HG03342 (cell line): ENCODE results near the gene PRSS48.
"Not testable (repeated sequence)": the region's sequence is repeated elsewhere in the genome, so short reads cannot be mapped to it uniquely, and the experiment has no call there.

Source experiments
- ATAC-seq: cut with Tn5 transposase; IDR thresholded peaks from one replicate; pipeline ENCODE4 v1.9.1; 2021; ENCODE audit warnings: mild to moderate bottlenecking, moderate library complexity; ENCODE audit not compliant: unreplicated experiment

The PRSS48 gene

GRCh38 chr4:151276787-151277562 lies at the start of gene PRSS48:
Gene PRSS48 (plus strand): TSS chr4:151277161. CDS start chr4:151277173, 12 bp downstream.
- ATAC-seq, result no peak

DNA sequence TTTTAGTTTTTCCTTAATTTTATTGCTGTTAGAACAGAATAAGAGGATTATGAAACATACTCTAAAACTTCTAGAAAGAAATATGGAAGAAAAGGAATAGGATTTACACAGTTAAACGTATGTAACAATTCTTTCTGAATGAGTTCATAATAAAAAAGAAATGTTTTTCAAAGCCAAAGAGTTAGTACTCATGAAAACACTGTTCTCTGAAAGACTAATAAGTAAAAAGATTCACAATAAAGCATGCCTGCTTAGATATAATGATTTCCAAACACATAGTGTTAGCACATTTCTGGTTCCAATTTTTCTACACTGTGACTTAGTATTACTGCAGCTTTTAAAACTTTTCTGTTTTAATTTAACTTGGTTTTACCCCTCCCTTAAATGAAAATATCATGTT lies 49.8 kb upstream of the PRSS48 start:
- no peak for ATAC-seq

- no peak for ATAC-seq
Measured at GRCh38 chr4:151227731-151228130, 49.2 kb upstream of the PRSS48 start.

DNA sequence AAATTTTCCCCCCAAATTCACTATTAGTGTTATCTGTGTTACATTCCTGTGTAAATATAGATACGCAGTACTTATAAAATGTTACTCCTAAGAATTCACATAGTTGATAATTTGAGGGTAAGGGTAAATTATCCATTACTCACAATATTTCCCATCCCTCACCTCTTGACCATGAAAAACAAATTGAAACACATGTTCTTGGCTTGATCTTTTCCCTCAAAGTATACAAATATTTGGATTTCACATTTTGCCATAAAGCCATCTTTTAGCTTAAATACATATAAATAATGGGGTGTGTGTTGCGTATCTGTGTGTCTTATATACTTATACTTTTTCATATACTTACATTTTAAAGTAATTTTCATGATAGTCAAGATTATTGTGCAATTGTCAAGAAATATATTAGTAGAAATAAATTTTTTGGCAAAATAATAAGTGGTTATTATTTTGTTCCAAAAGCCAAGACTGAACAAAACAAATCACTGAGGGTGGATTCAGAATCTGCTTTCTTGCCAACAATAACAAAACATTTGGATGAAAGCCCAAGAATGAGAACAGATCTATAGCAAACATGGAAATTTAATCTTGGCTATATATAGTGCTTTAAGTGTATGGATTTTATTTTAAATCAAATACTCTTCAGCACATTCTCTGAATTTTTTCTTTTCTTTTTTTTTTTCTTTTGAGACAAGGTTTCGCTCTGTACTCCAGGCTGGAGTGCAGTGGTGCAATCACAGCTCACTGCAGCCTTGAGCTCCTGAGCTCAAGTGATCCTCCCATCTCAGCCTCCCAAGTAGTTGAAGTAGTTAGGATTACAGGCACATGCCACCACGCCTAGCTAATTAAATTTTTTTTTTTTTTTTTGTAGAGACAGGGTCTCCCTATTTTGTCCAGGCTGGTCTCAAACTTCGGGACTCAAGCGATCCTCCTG lies 48.5 kb upstream of the PRSS48 start:
- ATAC-seq, result no peak

DNA sequence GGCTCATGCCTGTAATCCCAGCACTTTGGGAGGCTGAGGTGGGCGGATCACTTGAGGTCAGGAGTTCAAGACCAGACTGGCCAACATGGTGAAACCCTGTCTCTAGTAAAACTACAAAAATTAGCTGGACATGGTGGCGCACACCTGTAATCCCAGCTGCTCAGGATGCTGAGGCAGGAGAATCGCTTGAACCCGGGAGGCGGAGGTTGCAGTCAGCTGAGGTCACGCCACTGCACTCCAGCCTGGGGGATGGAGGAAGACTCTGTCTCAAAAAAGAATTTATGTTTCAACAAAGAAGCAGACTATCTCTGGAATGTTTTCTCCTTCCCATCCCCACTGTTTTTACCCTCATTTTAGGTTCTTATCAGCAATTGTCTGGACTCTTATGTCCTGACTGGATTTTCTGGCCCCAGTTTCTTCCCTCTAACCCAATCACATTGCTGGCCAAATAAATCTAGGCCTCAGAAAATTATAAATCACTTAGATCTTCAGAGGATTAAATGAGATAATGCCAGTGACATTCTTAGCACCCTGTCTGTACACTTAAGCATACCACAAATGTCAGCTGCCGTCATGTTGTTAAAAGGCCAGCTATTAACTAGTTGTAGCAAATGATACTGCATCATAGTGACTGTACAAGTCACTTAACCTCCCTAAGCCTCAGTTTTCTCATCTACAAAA lies 44.9 kb upstream of the PRSS48 start:
- ATAC-seq, result no peak

GRCh38 chr4:151233600-151233999 lies 43.4 kb upstream of the PRSS48 start:
- ATAC-seq, result no peak

DNA sequence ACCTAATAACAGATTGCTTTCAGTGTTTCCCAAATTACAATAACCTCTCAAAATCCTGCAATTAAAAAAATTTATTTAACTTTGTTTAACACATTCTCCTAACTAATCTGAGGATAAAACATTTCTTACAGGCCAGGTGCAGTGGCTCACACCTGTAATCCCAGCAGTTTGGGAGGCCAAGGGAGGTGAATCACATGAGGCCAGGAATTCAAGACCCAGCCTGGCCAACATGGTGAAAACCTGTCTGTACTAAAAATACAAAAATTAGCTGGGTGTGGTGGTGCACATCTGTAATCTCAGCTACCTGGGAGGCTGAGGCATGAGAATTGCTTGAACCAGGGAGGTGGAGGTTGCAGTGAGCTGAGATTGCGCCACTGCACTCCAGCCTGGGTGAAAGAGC lies 41.6 kb upstream of the PRSS48 start:
- not testable (repeated sequence) for ATAC-seq

- ATAC-seq, result no peak
Measured at GRCh38 chr4:151236036-151236435, 40.9 kb upstream of the PRSS48 start.

DNA sequence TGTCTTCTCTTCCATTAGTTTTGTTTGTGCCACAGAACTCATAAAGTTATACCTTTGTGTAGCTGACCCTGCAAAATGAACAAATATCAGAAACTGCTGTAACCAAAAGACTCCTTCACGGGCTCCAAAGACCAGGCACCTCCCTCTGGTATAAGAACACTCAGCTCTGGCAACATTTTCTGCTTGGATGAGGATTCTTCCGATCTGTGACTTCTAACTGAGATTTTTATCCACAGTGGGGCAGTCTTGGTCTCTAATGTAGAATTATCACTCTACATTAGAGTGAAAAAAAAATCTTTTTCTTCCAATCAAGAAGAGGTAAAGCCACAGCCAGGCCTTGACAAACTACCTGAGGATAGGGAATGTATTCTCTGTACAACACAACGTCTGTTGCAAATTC lies 38.5 kb upstream of the PRSS48 start:
- no peak for ATAC-seq

GRCh38 chr4:151239608-151240007 lies 37.4 kb upstream of the PRSS48 start:
- no peak for ATAC-seq

DNA sequence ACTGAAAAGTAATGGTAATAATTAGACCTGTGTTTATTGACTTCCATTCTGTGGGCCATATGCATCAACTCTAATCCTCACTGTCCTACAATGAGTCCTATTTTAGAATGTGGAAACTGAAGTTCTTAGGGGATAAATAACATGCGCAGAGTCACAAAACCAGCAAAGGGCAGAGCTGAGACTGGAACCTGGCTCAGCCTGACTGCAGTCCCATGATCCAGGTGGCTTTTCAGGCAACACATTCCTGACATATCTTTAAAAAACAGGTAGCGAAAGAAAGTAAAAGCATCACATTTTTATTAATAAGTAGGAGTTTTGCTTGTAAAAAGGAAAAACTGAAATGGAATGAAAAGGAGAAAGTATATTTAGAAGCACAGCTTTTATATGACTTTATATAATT lies 34.7 kb upstream of the PRSS48 start:
- ATAC-seq, result no peak

- ATAC-seq, result no peak
Measured at GRCh38 chr4:151246742-151247141, 30.2 kb upstream of the PRSS48 start.

DNA sequence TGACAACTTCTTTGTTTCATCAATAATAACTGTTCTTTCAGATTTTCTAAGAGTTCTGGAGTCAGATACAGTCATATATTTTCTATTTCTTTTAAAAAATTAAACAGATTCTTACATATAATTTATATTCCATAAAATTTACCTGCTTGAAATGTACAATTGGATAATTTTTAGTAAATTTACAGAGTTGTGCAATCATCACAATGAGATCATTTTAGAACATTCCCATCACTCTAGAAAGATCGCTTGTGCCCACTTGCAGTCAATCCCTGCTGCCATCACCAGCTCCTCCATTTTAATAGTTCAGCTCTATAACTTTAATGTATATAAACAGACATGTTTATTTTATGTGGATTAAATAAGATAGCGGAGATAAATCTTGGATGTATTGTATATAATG lies 29.6 kb upstream of the PRSS48 start:
- no peak for ATAC-seq

- no peak for ATAC-seq
Measured at GRCh38 chr4:151248519-151248918, 28.4 kb upstream of the PRSS48 start.

- no peak for ATAC-seq
Measured at GRCh38 chr4:151250706-151251105, 26.3 kb upstream of the PRSS48 start.

DNA sequence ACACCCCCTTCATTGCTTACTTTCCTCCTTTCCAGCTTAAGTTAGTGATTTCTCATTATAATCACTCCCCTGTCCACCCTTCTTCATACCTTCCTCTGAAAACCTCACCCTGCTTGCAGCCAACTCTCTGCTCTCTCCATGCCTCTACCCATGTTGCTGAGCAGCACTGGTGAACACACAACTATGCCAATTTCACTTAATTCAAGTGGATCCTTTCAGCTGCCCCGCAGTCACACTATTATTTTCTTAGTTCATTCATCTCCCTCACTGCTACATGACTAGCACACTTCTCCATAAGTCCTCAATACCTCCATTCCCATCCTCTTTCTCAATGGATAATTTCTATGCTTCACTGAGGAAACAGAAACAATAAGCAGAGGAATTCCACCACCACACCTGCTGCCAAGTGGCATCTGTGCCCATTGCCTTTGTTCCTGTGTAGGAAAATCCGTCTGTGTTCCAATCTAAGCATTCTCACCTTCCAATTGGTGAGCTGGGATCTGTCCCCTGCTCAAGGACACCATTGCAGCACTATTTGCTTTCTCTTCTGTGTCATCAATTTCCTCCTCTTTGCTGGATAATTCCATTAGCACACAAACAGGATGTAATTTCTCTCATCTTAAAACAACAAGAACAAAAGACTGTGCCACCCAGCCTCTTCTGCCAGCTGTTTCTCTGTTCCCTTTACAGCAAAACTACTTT lies 25.2 kb upstream of the PRSS48 start:
- no peak for ATAC-seq

DNA sequence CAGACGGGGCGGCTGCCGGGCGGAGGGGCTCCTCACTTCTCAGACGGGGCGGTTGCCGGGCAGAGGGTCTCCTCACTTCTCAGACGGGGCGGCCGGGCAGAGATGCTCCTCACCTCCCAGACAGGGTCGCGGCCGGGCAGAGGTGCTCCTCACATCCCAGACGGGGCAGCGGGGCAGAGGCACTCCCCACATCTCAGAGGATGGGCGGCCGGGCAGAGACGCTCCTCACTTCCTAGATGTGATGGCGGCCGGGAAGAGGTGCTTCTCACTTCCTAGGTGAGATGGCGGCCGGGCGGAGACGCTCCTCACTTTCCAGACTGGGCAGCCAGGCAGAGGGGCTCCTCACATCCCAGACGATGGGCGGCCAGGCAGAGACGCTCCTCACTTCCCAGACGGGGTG lies 21.7 kb upstream of the PRSS48 start:
- ATAC-seq, result not testable (repeated sequence)

DNA sequence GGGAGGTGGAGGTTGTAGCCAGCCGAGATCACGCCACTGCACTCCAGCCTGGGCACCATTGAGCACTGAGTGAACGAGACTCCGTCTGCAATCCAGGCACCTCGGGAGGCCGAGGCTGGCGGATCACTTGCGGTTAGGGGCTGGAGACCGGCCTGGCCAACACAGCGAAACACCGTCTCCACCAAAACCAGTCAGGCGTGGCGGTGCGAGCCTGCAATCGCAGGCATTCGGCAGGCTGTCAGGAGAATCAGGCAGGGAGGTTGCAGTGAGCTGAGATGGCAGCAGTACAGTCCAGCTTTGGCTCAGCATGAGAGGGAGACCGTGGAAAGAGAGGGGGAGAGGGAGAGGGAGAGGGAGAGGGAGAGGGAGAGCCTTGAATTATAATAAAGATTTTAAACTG lies 21.3 kb upstream of the PRSS48 start:
- ATAC-seq, result not testable (repeated sequence)

GRCh38 chr4:151256134-151256533 lies 20.8 kb upstream of the PRSS48 start:
- no peak for ATAC-seq

- ATAC-seq, result no peak
Measured at GRCh38 chr4:151257704-151258103, 19.3 kb upstream of the PRSS48 start.

GRCh38 chr4:151259752-151260151 lies 17.2 kb upstream of the PRSS48 start:
- no peak for ATAC-seq
